ENCODE data around the gene FLVCR2.

- TF ChIP-seq, protein P1, sequence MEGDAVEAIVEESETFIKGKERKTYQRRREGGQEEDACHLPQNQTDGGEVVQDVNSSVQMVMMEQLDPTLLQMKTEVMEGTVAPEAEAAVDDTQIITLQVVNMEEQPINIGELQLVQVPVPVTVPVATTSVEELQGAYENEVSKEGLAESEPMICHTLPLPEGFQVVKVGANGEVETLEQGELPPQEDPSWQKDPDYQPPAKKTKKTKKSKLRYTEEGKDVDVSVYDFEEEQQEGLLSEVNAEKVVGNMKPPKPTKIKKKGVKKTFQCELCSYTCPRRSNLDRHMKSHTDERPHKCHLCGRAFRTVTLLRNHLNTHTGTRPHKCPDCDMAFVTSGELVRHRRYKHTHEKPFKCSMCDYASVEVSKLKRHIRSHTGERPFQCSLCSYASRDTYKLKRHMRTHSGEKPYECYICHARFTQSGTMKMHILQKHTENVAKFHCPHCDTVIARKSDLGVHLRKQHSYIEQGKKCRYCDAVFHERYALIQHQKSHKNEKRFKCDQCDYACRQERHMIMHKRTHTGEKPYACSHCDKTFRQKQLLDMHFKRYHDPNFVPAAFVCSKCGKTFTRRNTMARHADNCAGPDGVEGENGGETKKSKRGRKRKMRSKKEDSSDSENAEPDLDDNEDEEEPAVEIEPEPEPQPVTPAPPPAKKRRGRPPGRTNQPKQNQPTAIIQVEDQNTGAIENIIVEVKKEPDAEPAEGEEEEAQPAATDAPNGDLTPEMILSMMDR (conservative IDR thresholded peaks at IDR 0.05 in 1 of 2, IDR thresholded peaks at IDR 0.05 in 1 of 2; ENCODE audit: low read depth in 1 of 2, low read length in 2 of 2) = no peak
- no peak for TF ChIP-seq EZH2 (IDR thresholded peaks at IDR 0.05; ENCODE audit: low read length, missing control alignments)
These were observed 76.8 kb downstream of the FLVCR2 start for GRCh38 chr14:75655235-75655634.

Data from fibroblast of lung (primary cell).